ENCODE data around the gene RUSC1. TPM values are rescaled to one million over a fixed set of nuclear protein-coding genes. Genes with fewer than 3 reads are reported as not detected.
A peak's percentile ranks its signal among the peaks of the same experiment; 100 is the strongest.

Gene RUSC1
- total RNA-seq, 1 experiment from 2014 or later: 40.9 TPM

GRCh38 chr1:155305881-155306391 lies 14.8 kb upstream of the RUSC1 start:
- no peak overlapping the region for H3K4me3 ChIP-seq
- no peaks in the 10 kb centered on the region for H3K27me3 ChIP-seq (replicated peaks)
- no peaks in the 10 kb centered on the region for H3K9me3 ChIP-seq (replicated peaks)
- H3K27ac ChIP-seq: no peak overlapping the region
- peaks cover 16% of the 10 kb centered on the region for H3K36me3 ChIP-seq
- H3K4me1 ChIP-seq (replicated peaks): peaks cover 9% of the 10 kb centered on the region
- DNase-seq (ENCODE audit: low read depth in 1 of 2, low spot score in 2 of 2): no peak

GRCh38 chr1:155307247-155307740 lies 13.4 kb upstream of the RUSC1 start:
- Histone ChIP-seq H3K36me3 (peaks cover 28% of the 10 kb centered on the region), H3K4me3 (no peak overlapping the region), H3K4me1 (replicated peaks) (peaks cover 9% of the 10 kb centered on the region), H3K27ac (no peak overlapping the region), H3K27me3 (replicated peaks) (no peaks in the 10 kb centered on the region), H3K9me3 (replicated peaks) (no peaks in the 10 kb centered on the region)
- DNase-seq (ENCODE audit: low read depth in 1 of 2, low spot score in 2 of 2): peak in 1 of 2 experiments; percentile 47

GRCh38 chr1:155308493-155309422 lies 11.9 kb upstream of the RUSC1 start, which contains the start of gene FDPS:
Gene FDPS (plus strand): TSS chr1:155308866. CDS start chr1:155309790, 924 bp downstream.
- H3K36me3 ChIP-seq: peaks cover 39% of the 10 kb centered on the region
- H3K27ac ChIP-seq: peak within 1 kb of the TSS; percentile 83
- H3K9me3 ChIP-seq (replicated peaks): no peaks in the 10 kb centered on the region
- peaks cover 9% of the 10 kb centered on the region for H3K4me1 ChIP-seq (replicated peaks)
- H3K27me3 ChIP-seq (replicated peaks): no peaks in the 10 kb centered on the region
- peak within 1 kb of the TSS; percentile 60 for H3K4me3 ChIP-seq
- peak; percentile 96 to 99 for DNase-seq (ENCODE audit: low read depth in 1 of 2, low spot score in 2 of 2)

GRCh38 chr1:155309423-155310021 lies 11.2 kb upstream of the RUSC1 start:
- peaks cover 44% of the 10 kb centered on the region for H3K36me3 ChIP-seq

GRCh38 chr1:155313261-155313660 lies 7.4 kb upstream of the RUSC1 start:
- Histone ChIP-seq H3K9me3 (replicated peaks) (no peaks in the 10 kb centered on the region), H3K4me3 (no peak overlapping the region), H3K36me3 (peaks cover 75% of the 10 kb centered on the region), H3K27ac (no peak overlapping the region), H3K4me1 (replicated peaks) (peaks cover 9% of the 10 kb centered on the region), H3K27me3 (replicated peaks) (no peaks in the 10 kb centered on the region)
- no peak for DNase-seq (ENCODE audit: low read depth in 1 of 2, low spot score in 2 of 2)

More at GRCh38 chr1:155309423-155310021, 11.2 kb upstream of the RUSC1 start:
- H3K27ac ChIP-seq: peak overlapping the region; percentile 78
- H3K4me1 ChIP-seq (replicated peaks): peaks cover 9% of the 10 kb centered on the region
- peak; percentile 62 to 64 for DNase-seq (ENCODE audit: low read depth in 1 of 2, low spot score in 2 of 2)
- H3K9me3 ChIP-seq (replicated peaks): no peaks in the 10 kb centered on the region
- H3K4me3 ChIP-seq: peak overlapping the region; percentile 60
- no peaks in the 10 kb centered on the region for H3K27me3 ChIP-seq (replicated peaks)

GRCh38 chr1:155316922-155317321 lies 3.8 kb upstream of the RUSC1 start:
- Histone ChIP-seq H3K4me3 (no peak overlapping the region), H3K9me3 (replicated peaks) (no peaks in the 10 kb centered on the region), H3K36me3 (peaks cover 85% of the 10 kb centered on the region), H3K4me1 (replicated peaks) (peaks cover 3% of the 10 kb centered on the region), H3K27ac (no peak overlapping the region), H3K27me3 (replicated peaks) (no peaks in the 10 kb centered on the region)
- no peak for DNase-seq (ENCODE audit: low read depth in 1 of 2, low spot score in 2 of 2)

- H3K4me1 ChIP-seq (replicated peaks): peaks cover 11% of the 10 kb centered on the region
- no peak overlapping the region for H3K27ac ChIP-seq
- H3K36me3 ChIP-seq: peaks cover 82% of the 10 kb centered on the region
- no peaks in the 10 kb centered on the region for H3K27me3 ChIP-seq (replicated peaks)
- H3K4me3 ChIP-seq: no peak overlapping the region
- H3K9me3 ChIP-seq (replicated peaks): no peaks in the 10 kb centered on the region
- no peak for DNase-seq (ENCODE audit: low read depth in 1 of 2, low spot score in 2 of 2)
Observed at GRCh38 chr1:155318082-155318481, 2.6 kb upstream of the RUSC1 start.

GRCh38 chr1:155319536-155319935 lies 1.2 kb upstream of the RUSC1 start:
- Histone ChIP-seq H3K9me3 (replicated peaks) (no peaks in the 10 kb centered on the region), H3K36me3 (peaks cover 71% of the 10 kb centered on the region), H3K27me3 (replicated peaks) (no peaks in the 10 kb centered on the region), H3K4me3 (no peak overlapping the region), H3K4me1 (replicated peaks) (peaks cover 11% of the 10 kb centered on the region), H3K27ac (no peak overlapping the region)
- DNase-seq (ENCODE audit: low read depth in 1 of 2, low spot score in 2 of 2): no peak

GRCh38 chr1:155320252-155320651 lies 442 bp upstream of the RUSC1 start:
- no peaks in the 10 kb centered on the region; the same call in 1 of the 2 replicates for H3K9me3 ChIP-seq (replicated peaks)
- H3K36me3 ChIP-seq: peaks cover 71% of the 10 kb centered on the region
- peaks cover 13% of the 10 kb centered on the region for H3K4me1 ChIP-seq (replicated peaks)
- no peak overlapping the region for H3K27ac ChIP-seq
- no peak overlapping the region for H3K4me3 ChIP-seq
- DNase-seq (ENCODE audit: low read depth in 1 of 2, low spot score in 2 of 2): no peak
- H3K27me3 ChIP-seq (replicated peaks): no peaks in the 10 kb centered on the region

GRCh38 chr1:155321639-155322503 lies 1.2 kb downstream of the RUSC1 start:
- Histone ChIP-seq H3K4me1 (replicated peaks) (peaks cover 18% of the 10 kb centered on the region), H3K36me3 (peaks cover 75% of the 10 kb centered on the region), H3K27me3 (replicated peaks) (no peaks in the 10 kb centered on the region), H3K4me3 (peak overlapping the region; percentile 62), H3K27ac (no peak overlapping the region), H3K9me3 (replicated peaks) (no peaks in the 10 kb centered on the region; the same call in 1 of the 2 replicates)
- DNase-seq (ENCODE audit: low read depth in 1 of 2, low spot score in 2 of 2): no peak

GRCh38 chr1:155322571-155322952 lies 1.9 kb downstream of the RUSC1 start:
- peak; percentile 41 to 58 for DNase-seq (ENCODE audit: low read depth in 1 of 2, low spot score in 2 of 2)
- H3K36me3 ChIP-seq: peaks cover 77% of the 10 kb centered on the region
- H3K4me1 ChIP-seq (replicated peaks): peaks cover 18% of the 10 kb centered on the region
- 0 out of 2 replicates have a peak overlapping the region, but pooled peaks have one; percentile 41 for H3K27ac ChIP-seq
- peak overlapping the region; percentile 62 for H3K4me3 ChIP-seq
- H3K9me3 ChIP-seq (replicated peaks): no peaks in the 10 kb centered on the region; the same call in 1 of the 2 replicates
- no peaks in the 10 kb centered on the region for H3K27me3 ChIP-seq (replicated peaks)

GRCh38 chr1:155322953-155323728 lies 2.4 kb downstream of the RUSC1 start:
- H3K27me3 ChIP-seq (replicated peaks): no peaks in the 10 kb centered on the region
- peak overlapping the region; percentile 62 for H3K4me3 ChIP-seq
- peaks cover 78% of the 10 kb centered on the region for H3K36me3 ChIP-seq
- peak; percentile 97 to 98 for DNase-seq (ENCODE audit: low read depth in 1 of 2, low spot score in 2 of 2)
- H3K4me1 ChIP-seq (replicated peaks): peaks cover 18% of the 10 kb centered on the region
- H3K27ac ChIP-seq: peak overlapping the region; percentile 68
- H3K9me3 ChIP-seq (replicated peaks): no peaks in the 10 kb centered on the region; the same call in 1 of the 2 replicates

Data from SJSA1 (cell line).